Bronchial epithelial cell (primary cell): ENCODE measurements around the gene SP3. TPM values are rescaled to one million over a fixed set of nuclear protein-coding genes. Genes with fewer than 3 reads are reported as not detected.

Experiments
- DNase-seq: peaks from one replicate; pipeline ENCODE4 v3.0.0-alpha.2; 2010; ENCODE audit warnings: low read depth
- FAIRE-seq: peaks from 2 replicates; lab custom pipeline; 2011; peaks lifted over from hg19 to GRCh38; lab: Jason Lieb, UNC
- H3K27me3 ChIP-seq: 2 replicates; pipeline ENCODE4 v1.5.1; 2011; ENCODE audit warnings: low read length; ENCODE audit not compliant: control insufficient read depth, insufficient read depth
- H3K36me3 ChIP-seq: 2 replicates; pipeline ENCODE4 v1.5.1; 2011; ENCODE audit warnings: low read length; ENCODE audit not compliant: control insufficient read depth, insufficient read depth
- H3K4me3 ChIP-seq: 2 replicates; pipeline ENCODE4 v1.5.1; 2011; ENCODE audit warnings: mild to moderate bottlenecking, low read depth, low read length, control low read depth
- CTCF ChIP-seq: IDR thresholded peaks from 2 replicates; pipeline ENCODE4 v1.5.1; 2011; ENCODE audit warnings: mild to moderate bottlenecking, moderate library complexity, low read length, control low read depth, inconsistent platforms; ENCODE audit not compliant: insufficient read depth, severe bottlenecking
- total RNA-seq: library from RNA; depleted of rRNA; stranded (reverse); fragments of >200 nt; gene quantifications from 2 replicates; pipeline ENCODE4 v1.2.1, GENCODE V29; 2014

Gene SP3
- total RNA-seq, 1 donor from 2014 or later: 104 TPM

- Histone ChIP-seq H3K36me3 (peaks cover 3% of the 10 kb centered on the region), H3K4me3 (no peak overlapping the region), H3K27me3 (no peaks in the 10 kb centered on the region)
- no peak for TF ChIP-seq CTCF
- DNase-seq (no peak), FAIRE-seq (no peak)
These were observed 3.8 kb downstream of the SP3 start for GRCh38 chr2:173961346-173961705.

- H3K36me3 ChIP-seq: peaks cover 5% of the 10 kb centered on the region
- H3K4me3 ChIP-seq: no peak overlapping the region
- H3K27me3 ChIP-seq: no peaks in the 10 kb centered on the region
- FAIRE-seq (no peak), DNase-seq (no peak)
- no peak for TF ChIP-seq CTCF
These were observed 5.3 kb downstream of the SP3 start for GRCh38 chr2:173959909-173960308.

GRCh38 chr2:173959358-173959884 lies 5.8 kb downstream of the SP3 start:
- Histone ChIP-seq H3K27me3 (no peaks in the 10 kb centered on the region), H3K36me3 (peaks cover 5% of the 10 kb centered on the region), H3K4me3 (no peak overlapping the region)
- no peak for DNase-seq
- no peak for FAIRE-seq
- no peak for TF ChIP-seq CTCF

GRCh38 chr2:173958198-173958846 lies 6.9 kb downstream of the SP3 start:
- FAIRE-seq (no peak), DNase-seq (no peak)
- H3K4me3 ChIP-seq: no peak overlapping the region
- TF ChIP-seq CTCF: no peak
- peaks cover 5% of the 10 kb centered on the region for H3K36me3 ChIP-seq
- H3K27me3 ChIP-seq: no peaks in the 10 kb centered on the region

GRCh38 chr2:173957517-173957916 lies 7.7 kb downstream of the SP3 start:
- peaks cover 6% of the 10 kb centered on the region for H3K36me3 ChIP-seq
- no peak overlapping the region for H3K4me3 ChIP-seq
- FAIRE-seq (no peak), DNase-seq (no peak)
- no peak for TF ChIP-seq CTCF
- H3K27me3 ChIP-seq: no peaks in the 10 kb centered on the region

GRCh38 chr2:173956454-173956853 lies 8.7 kb downstream of the SP3 start:
- Histone ChIP-seq H3K36me3 (peaks cover 6% of the 10 kb centered on the region), H3K27me3 (no peaks in the 10 kb centered on the region), H3K4me3 (no peak overlapping the region)
- DNase-seq: no peak
- no peak for TF ChIP-seq CTCF
- no peak for FAIRE-seq
